Measurements from ENCODE around the gene KCNG1.

The KCNG1 gene

DNA sequence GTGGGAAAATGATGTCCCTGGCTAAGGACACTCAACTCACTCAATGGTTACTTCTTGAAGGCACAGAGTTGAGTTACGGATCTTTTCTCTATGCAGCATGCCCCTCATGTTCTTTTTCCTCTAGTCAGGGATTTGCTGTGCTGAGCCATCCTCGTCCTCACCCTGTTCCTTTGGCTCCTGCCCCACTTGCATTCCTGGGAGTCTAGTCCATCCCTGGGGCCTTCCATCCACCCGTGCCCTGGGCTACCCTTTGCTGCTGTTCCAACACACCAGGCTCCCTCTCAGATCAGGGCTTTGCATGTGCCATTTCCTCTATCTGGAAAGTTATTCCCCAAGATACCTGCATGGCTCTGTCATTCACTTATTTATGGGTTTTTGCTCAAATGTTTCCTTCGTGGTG lies 13.3 kb upstream of the KCNG1 start:
- no peak for DNase-seq (ENCODE audit: low read depth)

DNA sequence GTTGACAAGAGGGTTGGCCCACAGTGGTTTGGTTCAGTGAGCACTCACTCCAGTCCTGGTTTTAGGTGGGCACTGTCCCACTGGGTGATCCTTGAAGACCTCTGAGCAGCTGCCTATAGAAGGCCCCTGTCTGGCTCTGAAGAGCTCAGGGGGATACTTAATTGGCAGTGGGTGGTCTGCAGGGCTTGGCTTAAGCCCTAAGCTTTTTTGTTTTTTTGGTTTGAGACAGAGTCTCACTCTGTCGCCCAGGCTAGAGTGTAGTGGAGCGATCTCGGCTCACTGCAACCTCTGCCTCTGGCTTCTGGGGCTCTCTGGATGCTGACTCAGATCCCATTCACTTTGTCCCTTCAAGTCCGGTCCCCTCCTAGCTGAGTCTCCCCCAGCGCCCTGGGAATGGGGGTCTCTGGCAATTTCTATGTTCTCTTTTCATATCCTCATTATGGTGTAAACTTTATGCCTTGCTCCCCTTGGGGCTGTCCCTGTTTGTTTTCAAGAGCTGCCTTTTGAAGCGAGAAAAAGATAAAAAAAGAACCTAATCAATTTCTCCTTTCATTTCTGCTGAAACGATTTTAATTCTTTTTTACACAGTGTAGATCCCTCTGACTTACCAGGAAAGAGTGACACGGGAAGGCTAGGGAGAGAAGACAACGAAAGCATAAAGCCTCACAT lies 12.2 kb upstream of the KCNG1 start:
- no peak for DNase-seq (ENCODE audit: low read depth)

DNA sequence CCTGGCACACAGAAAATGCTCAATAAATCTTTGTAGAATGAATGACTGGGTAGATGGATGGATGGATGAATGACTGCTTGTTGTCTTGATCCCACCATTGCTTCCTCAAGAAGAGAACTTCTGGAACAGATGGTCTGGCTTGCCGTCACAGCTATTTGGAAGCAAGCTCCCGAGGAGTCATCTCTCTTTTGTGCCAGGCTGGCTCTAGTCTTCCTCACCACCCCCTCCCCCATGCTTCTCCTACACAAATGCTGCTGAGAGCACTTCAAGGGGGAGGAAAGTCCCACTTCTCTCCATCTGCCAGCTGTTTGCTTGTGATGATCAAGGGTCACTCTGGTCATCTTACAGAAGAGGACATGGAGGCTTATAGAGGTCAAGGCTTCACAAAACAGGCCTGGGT lies 11.6 kb upstream of the KCNG1 start:
- DNase-seq (ENCODE audit: low read depth) = no peak

DNA sequence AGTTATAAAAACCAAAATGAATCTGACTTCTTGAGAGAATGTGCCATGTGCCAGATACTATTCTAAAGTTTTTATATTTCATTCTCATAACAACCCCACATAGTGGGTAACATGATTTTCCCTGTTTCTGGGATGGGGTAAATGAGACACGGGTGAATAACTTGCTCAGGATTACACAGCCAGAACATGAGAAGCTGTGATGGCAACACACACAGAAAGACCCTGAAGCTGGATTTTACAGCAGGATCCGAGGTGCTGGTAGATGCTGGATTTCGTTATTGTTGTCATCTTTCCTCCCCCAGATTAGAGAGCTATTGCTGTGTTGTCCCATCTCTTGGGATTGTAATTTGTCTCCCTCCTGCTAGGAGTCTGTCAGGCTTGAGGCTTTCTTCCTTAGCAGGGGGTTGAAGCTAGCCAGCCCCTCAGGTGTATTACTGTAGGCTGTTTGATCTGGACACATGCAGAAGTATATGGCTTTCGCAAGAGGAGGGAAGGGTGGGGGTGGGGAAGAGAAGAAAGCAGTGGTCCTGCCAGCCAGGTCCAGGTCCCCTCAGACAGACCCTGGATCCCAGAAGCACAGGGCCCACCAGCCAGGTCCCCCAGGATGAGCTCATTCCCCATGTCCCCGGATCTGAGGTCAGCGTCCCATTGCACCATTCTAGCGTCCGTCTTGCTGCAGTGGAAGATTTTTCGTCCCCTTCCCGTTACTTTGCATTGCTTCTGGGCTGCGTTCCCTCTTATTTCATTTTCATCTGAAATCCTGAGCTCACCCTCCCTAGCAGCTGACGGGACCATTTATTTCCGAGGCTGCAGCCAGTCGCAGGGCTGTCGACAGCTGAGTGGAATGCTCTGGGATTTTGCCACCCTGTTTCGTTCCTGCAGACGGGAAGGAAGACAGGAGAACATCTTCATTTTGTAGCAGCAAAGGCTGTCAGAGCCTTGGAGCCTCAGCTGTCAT lies 7.3 kb upstream of the KCNG1 start:
- DNase-seq (ENCODE audit: low read depth) = no peak

DNA sequence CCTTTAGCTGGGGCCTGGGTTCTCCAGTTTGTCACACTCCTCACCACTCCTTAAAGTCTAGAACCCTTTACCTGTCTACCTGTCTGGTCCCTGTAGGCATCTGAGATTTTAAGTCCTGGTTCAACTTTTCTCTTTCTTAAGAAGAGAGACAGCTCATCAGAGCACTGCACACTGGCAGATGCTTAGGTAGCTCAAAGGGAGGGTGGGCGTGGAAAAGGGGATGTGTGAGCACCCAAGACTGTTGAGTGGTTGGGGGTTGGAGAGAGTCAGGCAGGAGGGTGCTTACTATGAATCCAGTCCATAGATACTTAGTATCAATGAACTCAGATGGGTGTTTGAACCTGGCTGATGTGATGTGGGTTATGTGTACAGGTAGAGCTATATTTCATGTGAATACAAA lies 6.6 kb upstream of the KCNG1 start:
- no peak for DNase-seq (ENCODE audit: low read depth)

DNA sequence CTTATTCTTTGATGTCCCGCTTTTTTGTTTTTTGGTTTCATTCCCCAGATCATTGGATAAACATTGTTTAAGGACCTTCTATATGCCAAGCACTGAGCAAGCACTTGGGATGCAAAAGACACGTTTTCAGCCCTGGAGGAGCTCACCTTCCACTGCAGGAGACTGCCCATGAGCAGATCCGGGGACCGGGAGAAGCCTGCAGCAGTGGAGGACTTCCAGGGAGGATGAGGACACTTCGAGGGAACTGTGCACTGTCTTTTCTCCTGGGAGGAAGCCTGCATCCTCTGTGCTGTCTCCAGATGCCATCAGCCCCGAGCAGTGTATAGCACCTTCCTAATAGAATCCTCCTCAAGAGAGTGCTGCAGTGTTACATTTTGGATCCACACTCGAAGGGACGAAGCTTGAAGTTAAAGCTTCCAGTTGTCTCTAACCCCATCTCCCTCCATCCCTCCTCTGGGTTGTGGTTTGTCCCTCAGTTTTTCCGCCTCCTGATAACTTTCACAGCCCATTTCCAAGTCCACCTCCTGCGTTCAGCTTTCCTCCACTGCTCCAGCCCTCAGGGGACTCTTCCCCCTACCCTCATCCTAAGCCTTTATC lies 5.8 kb upstream of the KCNG1 start:
- DNase-seq (ENCODE audit: low read depth) = no peak

DNA sequence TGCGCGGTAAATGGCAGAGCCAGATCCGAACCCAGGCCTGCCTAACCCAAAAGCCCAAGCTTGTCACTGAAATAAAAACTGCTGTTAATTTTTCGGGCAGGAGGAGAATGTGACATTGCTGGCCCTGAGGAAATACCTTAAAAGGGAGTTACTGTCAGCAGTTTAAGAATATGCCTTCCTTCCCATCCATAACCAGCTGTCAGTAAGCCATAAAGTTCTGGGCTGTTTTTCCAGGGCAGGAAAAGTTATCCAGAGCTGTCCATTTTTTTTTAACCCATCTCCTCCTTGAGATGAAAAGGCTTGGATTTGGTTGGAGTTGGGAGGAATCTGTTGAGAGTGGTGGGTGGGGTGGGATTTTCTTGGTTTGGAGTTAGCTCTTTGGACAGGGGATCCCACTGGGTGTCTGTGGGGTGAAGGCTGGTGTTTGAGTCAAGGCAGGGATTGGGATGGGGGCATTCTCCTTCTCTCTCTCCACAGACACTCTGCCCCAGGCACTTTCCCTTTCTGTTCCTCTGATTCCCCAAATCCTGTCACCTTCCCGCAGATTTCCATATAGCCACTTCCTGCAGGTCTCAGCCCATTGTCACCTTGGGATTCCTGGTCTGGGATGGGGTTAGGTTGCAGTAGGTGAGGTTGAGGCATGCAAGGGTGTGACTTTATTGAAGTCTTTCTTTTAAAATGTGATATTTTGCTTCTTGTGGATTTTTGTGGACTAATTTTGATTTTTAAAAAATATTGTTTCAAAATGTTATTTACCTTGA lies 4.3 kb upstream of the KCNG1 start:
- DNase-seq (ENCODE audit: low read depth) = no peak

DNA sequence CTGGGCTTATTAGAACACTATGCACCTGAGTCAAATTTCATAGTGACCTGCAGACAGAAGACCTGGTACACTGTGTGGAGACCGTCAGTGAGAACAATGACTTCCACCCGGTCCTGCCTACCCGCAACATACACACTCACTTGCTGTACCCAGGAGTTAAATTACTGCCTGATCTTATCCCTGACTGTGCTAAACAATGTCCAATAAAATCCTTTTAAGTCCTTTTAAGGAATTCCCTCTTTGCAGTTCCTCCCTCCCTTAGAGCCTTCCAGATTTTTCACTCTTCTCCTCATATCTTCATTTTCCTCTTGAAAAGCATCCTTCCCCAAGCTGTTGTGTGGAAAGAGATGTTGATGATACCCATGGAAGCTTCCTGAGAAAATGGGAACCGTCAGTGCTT lies 3.4 kb upstream of the KCNG1 start:
- no peak for DNase-seq (ENCODE audit: low read depth)

DNA sequence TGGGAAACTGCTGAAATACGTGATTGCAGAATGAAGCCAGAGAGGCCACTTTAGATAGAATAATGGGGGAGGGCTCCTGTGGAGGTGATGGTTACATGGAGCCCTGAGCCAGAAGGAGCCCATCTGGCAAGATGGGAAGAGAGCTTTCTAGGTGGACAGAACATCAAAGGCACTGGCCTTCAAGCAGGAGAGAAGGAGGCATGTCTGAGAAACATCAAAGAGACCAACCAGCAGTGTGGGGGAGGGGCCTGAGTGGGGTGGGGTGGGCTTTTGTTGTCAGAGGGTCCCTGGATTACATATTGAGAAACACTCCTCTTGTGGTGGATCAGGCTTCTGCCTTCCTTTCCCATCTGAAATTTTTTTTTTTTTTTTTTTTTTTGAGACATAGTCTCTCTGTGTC lies 1.9 kb upstream of the KCNG1 start:
- no peak for DNase-seq (ENCODE audit: low read depth)

DNA sequence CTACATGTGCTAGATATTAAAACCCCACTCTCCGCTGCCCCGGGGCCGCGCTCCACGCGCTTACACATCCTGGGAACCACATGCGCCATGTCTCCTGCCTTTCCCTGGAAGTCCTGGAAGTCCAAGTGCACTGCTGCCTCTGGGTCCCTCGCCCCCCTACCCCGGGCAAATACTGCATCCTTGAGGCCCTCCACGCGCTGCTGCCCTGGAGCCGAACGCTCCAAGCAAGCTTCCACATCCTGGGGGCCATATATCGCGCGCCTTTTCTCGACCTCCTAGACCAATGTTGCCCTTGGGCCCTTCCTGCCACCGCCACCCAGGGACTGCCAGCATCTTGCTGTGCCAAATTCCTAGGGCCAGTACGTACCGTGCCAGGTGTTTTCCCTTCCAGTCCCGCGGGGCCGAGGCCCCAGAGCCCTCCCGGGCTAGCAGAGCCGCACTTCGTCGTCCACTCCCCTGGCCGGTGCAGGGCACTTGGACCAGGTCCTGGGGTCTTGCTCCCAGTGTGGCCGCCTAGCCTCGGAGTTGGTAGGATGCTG lies 779 bp upstream of the KCNG1 start:
- DNase-seq (ENCODE audit: low read depth) = no peak

DNA sequence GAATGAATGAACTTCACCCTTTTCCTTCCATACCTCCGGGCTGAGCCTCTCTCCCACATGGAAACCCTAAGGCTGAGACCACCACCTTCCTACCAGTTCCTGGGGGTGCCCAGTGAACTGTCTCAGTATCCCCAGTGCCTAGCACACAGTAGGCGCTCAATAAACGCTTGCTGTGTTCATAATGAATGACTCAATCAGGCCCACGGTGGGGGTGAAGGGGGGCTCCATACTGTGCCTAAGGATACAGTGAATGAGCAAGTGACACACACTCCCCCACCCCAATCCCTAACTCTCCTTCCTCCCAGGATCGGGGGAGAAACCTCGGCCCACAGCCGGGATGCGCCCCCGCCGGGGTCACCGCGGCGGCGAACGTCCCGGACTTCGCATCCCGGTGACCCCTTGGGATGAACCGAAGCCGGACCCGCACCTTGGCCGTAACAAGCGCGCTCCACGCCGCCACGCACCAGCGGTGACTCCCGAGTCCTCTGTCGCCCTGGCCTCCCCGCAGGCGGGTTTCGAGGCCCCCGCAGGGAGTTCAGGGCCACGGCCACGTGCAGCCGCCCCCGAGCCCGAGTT lies 592 bp downstream of the KCNG1 start:
- no peak for DNase-seq (ENCODE audit: low read depth)

DNA sequence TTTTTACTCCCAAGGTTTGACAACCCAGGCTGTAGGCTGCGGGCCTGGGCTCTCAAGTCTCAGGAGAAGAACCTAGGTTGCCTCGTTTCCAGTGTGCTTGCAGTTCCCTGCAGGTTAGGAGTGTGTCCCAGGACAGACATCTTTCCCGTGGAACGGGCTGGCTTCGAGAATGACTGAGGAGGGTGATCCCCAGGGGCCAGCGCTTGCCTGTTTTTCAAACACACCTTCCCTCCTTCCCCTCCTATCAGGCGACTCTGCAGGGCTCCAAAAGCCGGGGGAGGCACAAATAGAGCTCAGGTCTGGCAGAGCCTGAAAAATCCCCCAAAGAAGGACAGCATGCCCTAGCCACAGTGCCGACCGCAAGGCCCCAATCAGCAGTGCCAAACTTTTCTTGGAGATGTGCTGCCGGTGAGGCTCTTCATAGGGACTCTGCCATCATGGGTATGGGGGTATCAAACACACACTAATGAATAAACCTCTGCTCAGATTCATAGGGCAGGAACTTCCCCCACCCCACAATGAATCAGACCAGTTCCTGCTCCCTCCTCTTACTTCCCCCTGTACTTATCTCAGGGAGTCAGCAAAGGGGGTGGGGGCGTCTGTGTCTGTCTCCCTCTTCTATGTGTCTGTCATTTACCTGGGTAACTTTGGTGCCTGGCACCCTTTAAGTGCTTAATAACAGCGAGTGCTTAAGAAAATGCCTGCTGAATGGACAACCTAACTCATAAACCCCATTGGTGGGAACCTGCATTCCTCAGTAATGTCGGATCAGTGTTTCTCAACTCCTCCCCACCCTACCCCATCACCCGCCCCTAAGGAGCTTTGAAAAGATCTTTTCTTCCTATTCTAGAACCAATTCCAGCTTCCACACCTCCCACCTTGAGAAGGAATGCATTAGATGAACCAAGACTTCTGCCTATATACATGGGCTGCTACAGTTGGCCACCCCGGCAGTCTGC lies 1.6 kb downstream of the KCNG1 start:
- no peak for DNase-seq (ENCODE audit: low read depth)

DNA sequence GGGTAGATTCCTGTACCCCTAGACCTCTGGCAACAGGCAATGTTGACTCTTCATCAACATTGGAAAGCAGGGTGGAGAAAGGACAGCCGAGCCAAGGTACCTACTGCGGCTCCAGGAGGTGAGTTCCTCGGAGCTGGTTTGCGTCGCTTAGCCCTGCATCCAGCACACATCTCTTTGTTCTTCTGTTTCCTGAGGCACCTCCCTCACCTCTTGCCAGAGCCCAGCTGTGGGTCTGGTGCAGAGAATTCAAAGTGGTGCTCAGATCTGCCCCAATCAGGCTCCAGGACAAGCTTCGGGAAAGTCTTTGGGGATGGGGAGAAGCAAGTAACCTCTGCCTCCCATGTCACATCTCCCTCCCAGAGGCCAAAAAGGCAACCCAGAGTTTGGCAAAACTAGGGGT lies 2.2 kb downstream of the KCNG1 start:
- DNase-seq (ENCODE audit: low read depth) = no peak

DNA sequence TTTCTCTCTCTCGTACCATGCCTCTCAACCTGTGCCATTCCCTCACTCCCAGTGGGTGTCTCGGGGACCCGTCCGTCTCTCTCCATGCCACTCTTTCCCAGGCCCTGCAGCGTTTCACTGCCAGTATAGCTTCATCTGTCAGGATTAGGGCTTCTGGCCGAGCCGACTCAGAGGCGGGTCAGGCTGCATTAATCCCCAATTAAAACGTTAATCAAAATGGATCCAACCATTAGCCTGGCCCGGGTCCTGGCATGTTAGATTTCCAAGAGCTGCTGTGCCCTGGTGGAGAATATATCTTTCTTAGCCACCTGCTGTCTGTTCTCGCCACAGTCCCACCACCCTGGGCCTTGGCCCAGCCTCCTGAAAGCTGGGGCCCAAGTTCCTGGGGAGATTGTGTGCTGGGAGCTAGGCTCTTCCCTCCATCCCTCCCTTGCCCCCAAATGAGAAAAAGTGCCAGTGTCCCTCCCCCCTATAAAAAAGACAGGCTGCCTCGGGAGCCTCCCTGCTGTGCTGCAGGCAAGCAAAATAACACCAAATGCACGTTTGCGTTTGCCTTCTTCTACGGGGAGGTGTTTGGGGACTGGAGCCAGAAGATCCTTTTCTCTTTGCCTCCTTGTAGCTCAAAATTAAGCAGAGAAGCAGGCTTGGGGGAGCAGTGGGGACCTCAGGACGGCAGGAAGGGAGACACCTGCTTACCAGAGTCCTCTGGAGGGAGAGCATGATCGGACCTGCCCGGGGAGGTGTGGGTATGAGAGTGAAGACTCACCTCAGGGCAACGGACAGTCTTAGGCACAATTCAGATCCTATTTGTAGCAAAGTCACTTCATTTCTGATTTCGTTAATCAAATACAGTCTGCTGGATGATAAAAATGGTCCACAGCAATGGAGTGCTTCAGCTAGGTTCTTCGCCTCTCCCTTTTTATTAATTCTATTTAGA lies 3.0 kb downstream of the KCNG1 start:
- DNase-seq (ENCODE audit: low read depth) = no peak

DNA sequence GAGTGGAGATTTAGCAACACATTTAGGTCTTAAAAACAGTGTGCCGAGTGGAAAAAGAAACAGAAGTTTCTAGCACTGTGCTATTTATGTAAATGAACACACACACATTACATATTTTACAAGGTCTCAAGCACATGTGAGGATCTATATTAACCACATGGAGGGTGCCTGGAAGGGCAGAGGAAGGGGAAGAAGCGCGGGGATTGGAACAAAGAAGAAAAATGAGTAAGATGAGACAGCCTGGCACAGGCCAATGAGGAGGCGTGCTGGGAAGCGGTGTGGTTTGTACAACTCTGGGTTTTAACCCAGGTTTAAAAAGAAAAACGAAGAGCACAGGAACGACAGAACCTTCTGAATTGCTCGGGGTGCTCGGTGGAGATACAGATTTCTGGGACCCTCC lies 5.7 kb downstream of the KCNG1 start:
- DNase-seq (ENCODE audit: low read depth) = no peak

DNA sequence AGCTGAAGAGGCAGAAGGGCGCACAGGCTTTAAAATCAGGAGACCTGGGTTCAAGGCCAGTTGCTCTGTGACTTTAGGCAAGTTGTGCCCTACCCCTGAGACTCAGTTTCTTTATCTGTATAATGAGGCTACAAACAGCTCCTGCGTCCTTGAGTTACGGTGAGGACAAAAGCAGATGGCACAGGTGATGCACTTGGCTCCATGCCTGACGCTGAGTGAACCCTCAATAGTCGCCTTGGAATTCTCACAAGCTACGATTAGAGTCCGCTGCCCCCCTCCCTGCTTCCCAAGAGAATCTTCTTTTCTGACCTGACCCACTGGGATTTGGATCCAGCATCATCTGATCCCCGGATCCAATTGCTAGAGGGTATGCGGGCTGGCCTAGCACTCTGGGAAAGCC lies 6.4 kb downstream of the KCNG1 start:
- DNase-seq (ENCODE audit: low read depth) = no peak

DNA sequence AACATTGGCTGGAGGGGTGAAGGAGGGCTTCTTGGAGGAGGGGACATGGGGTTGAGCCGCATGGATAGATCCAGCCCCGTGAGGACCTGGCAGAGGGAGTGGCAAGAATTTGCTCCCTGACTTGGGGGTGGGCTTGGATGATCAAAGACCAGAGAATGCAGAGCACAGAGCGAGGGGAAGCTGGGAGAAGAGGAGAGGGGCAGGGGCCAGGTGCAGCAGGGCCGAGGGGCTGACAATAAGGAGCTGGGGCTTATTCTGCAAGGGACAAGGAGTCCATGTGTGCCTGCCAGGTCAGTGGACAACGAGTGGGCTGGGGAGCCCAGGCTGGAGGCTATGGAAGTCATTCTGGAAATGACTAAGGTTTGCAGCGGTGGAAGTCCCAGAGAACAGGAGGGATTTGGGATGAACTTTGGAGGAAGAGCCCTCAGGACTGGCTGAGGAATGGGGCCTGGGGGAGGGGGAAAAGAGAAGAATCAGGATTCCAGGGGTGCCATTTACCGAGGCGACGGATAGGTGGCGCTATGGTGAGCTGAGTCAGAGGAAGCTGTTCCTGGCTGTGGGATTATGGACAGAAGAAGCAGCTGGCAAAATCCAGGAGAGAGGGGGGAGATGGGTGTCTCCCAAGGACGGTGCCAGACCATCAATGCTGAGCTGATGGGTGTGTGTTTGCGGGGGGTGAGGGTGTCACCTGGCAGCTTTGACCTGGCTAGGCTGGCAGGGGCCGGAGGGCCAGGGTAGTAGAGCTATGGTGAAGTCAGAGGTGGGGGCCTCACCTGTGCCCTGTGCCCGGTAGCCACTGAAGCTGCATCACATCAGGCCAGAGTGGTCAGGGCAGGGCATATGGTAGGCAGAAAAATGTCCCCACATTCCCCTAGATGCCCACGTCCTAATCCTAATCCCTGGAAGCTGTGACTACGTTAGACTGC lies 7.8 kb downstream of the KCNG1 start:
- DNase-seq (ENCODE audit: low read depth) = no peak

DNA sequence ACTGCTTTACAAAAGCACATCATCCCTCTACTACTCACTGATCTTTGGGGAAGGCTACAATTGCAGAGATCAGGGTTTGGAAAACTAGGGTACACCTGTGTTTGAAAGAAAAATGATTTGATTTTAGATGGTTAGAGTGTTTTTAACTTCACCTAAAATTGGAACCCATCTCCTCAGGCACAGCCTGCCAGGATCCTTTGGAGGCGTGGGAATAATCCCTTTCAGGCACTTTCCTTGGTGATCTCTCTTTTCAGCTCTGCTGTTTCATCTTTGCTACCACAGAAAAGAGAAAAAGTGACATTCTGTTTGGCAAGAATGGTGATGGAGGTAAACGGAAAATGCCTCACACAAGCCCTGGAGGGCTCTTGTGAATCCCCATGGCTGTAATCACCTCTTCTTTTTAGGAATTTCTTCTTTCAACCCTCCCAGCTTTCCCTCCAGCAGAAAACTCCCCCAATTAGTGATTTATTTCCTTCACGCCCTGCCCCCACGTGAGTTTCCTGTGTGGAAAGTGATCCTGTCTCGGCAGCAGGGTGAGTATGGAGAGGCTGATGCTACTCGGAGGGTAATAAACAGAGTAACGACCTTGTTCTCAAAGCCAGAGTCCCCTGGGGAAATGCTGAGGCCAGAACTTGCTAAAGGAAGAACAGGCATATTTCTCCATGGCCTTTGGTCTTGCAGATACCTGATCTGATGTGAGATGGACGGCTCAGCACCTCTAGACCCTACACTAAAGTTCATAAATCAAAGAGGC lies 9.2 kb downstream of the KCNG1 start:
- no peak for DNase-seq (ENCODE audit: low read depth)
